Measurements from ENCODE around the gene RRBP1. TPM values are rescaled to one million over a fixed set of nuclear protein-coding genes. Genes with fewer than 3 reads are reported as not detected.

The RRBP1 gene
- total RNA-seq, 8 experiments from 2014 or later = 12.2 to 94.0 (median 31.2) TPM

DNA sequence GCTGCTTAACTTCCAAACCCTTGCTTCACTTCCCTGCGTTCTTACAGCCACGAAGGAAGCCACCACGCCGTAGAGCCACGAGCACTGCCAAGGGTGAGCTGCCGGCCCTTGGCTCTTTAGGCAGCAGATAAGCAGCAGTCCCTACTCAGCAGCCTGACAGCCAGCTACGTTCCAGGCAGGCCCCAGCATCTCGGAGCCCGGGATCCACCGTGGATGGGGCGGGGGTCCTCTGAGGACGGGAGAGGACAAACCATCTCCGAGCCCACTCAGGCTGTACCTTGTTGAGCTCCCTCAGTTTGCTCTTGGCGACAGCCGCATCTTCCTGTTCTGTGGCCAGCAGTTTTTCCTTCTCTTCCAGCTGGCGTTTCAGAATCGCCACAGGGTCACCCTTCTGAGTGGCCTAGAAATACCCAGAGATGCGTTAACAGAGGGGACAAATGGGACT lies 40.5 kb downstream of the RRBP1 start:
- Histone ChIP-seq H3K27ac (no peak overlapping the region), H3K4me3 (no peak overlapping the region), H3K4me1 (replicated peaks in 1 of 2) (peaks cover 22 to 34% of the 10 kb centered on the region in 2 donors)
- in situ Hi-C loops (cut with MboI; ENCODE audit: low pct_unique_long_range_greater_than_20kb in 2 of 9, low sequenced_read_pairs in 9 of 9, unreplicated experiment in 9 of 9) = no loop called here
- 92 to 98% (median 95%) methylated on average over 7 to 9 of the region's 18 CpGs; no CpG with 5 or more reads in 6 of the 10 experiments for WGBS, 10 experiments
- no peak for ATAC-seq (replicated peaks in 6 of 8)

DNA sequence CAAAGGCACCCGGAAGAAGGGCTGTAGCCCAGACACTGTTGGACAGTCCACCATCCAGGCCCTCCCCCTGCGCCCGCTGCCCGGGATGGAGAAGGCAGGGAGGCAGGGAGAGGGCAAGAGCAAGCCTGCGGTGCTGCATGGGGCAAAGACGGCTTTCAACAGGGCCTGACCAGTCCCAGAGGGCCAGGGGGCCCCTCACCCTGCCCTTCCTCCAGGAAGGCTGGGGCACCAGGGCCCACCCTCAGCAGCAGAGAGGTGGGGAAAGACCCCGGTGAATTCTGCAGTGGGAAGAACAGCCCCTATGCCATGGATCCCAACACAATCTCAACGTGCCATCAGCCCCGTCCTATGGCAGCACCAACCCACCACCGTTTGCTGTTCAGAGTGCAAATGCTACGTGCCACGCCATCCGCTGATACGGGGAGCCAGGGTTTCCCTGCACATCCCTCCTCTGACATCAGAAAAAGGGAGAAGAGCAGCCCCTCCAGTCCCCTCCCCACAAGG lies 41.1 kb downstream of the RRBP1 start:
- Histone ChIP-seq H3K27ac (no peak overlapping the region), H3K4me3 (no peak overlapping the region), H3K4me1 (replicated peaks in 1 of 2) (peaks cover 23 to 34% of the 10 kb centered on the region in 2 donors)
- ATAC-seq (replicated peaks in 6 of 8) = no peak
- in situ Hi-C loops (cut with MboI; ENCODE audit: low pct_unique_long_range_greater_than_20kb in 2 of 9, low sequenced_read_pairs in 9 of 9, unreplicated experiment in 9 of 9) = no loop called here
- 80 to 89% (median 83%) methylated on average over 1 to 3 of the region's 14 CpGs; no CpG with 5 or more reads in 7 of the 10 experiments for WGBS, 10 experiments

GRCh38 chr20:17640146-17640874 lies 41.7 kb downstream of the RRBP1 start:
- Histone ChIP-seq H3K4me1 (replicated peaks in 1 of 2) (peaks cover 30 to 36% of the 10 kb centered on the region in 2 donors), H3K4me3 (no peak overlapping the region), H3K27ac (no peak overlapping the region)
- in situ Hi-C loops (cut with MboI; ENCODE audit: low pct_unique_long_range_greater_than_20kb in 2 of 9, low sequenced_read_pairs in 9 of 9, unreplicated experiment in 9 of 9) = no loop called here
- ATAC-seq (replicated peaks in 6 of 8) = no peak
- 40 to 100% (median 94%) methylated on average over 1 to 8 of the region's 12 CpGs; no CpG with 5 or more reads in 4 of the 10 experiments for WGBS, 10 experiments

GRCh38 chr20:17638835-17639407 lies 43.1 kb downstream of the RRBP1 start:
- peaks cover 24 to 30% of the 10 kb centered on the region in 2 donors for H3K4me1 ChIP-seq (replicated peaks in 1 of 2)
- in situ Hi-C loops (cut with MboI; ENCODE audit: low pct_unique_long_range_greater_than_20kb in 2 of 9, low sequenced_read_pairs in 9 of 9, unreplicated experiment in 9 of 9) = no loop called here
- no peak for ATAC-seq (replicated peaks in 6 of 8)

DNA sequence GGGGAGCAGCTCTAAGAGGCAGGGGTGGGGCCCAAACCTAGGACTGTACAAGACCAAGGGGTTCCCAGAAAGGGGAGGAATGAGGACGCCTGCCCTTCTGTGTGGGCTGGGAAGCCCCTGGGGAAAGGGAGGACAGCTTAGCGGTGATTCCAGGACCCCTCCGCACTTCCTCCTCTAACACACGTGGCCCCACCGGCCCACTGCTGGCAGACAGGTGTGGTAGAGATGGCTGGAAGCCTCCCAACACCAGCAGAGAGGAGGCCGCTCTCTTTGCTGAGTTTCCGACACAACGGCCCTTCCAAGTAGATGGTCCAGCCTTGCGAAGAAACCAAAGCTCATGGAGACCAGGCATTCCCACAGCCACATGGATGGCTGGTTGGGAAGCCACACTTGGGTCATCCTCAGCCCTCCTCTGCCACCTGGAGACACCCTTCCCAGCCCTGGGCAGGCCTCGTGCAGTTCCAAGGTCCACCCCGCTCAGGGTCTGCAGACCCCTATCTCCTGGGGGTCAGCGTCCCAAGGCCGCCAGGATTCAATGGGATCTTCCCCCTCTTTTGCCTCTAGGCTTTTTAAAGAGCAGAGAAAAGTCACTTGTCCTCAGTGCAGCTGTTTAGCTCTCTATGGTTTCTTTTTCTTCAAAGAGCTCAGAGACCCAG lies 43.9 kb downstream of the RRBP1 start:
- 40 to 100% (median 100%) methylated on average over 1 to 7 of the region's 13 CpGs; no CpG with 5 or more reads in 3 of the 10 experiments for WGBS, 10 experiments
- peaks cover 18 to 22% of the 10 kb centered on the region in 2 donors for H3K4me1 ChIP-seq (replicated peaks in 1 of 2)
- ATAC-seq (replicated peaks in 6 of 8) = peak in 1 of 8 experiments; percentile 7
- H3K27ac ChIP-seq = no peak overlapping the region
- in situ Hi-C loops (cut with MboI; ENCODE audit: low pct_unique_long_range_greater_than_20kb in 2 of 9, low sequenced_read_pairs in 9 of 9, unreplicated experiment in 9 of 9) = no loop called here
- H3K4me3 ChIP-seq = no peak overlapping the region

More at GRCh38 chr20:17638835-17639407, 43.1 kb downstream of the RRBP1 start:
- 75 to 100% (median 98%) methylated on average over 1 to 6 of the region's 6 CpGs; no CpG with 5 or more reads in 5 of the 10 experiments for whole genome bisulfite sequencing, 10 experiments
- H3K27ac ChIP-seq = no peak overlapping the region
- no peak overlapping the region for H3K4me3 ChIP-seq

- H3K4me1 ChIP-seq (replicated peaks in 1 of 2) = peaks cover 18 to 22% of the 10 kb centered on the region in 2 donors
- no peak overlapping the region for H3K4me3 ChIP-seq
- no peak for ATAC-seq (replicated peaks in 6 of 8)
- in situ Hi-C loops (cut with MboI; ENCODE audit: low pct_unique_long_range_greater_than_20kb in 2 of 9, low sequenced_read_pairs in 9 of 9, unreplicated experiment in 9 of 9) = no loop called here
- H3K27ac ChIP-seq = peak overlapping the region in 1 of 2 donors; percentile 71
- WGBS, 10 experiments = 100% methylated on average over 1 of the region's 4 CpGs; no CpG with 5 or more reads in 9 of the 10 experiments
Measured at GRCh38 chr20:17637413-17637780, 44.6 kb downstream of the RRBP1 start.

- no peak overlapping the region for H3K4me3 ChIP-seq
- 29 to 80% (median 60%) methylated on average over 1 to 10 of the region's 24 CpGs; no CpG with 5 or more reads in 3 of the 10 experiments for WGBS, 10 experiments
- in situ Hi-C loops (cut with MboI; ENCODE audit: low pct_unique_long_range_greater_than_20kb in 2 of 9, low sequenced_read_pairs in 9 of 9, unreplicated experiment in 9 of 9) = no loop called here
- peak overlapping the region in 1 of 2 donors; percentile 71 for H3K27ac ChIP-seq
- peaks cover 18 to 22% of the 10 kb centered on the region in 2 donors for H3K4me1 ChIP-seq (replicated peaks in 1 of 2)
- ATAC-seq (replicated peaks in 6 of 8) = peak in 7 of 8 experiments; percentile 11 to 97 (median 96)
Measured at GRCh38 chr20:17636523-17637412, 45.3 kb downstream of the RRBP1 start.

- Histone ChIP-seq H3K27ac (peak overlapping the region; percentile 35 to 50), H3K4me3 (no peak overlapping the region), H3K4me1 (replicated peaks in 1 of 2) (peaks cover 18 to 22% of the 10 kb centered on the region in 2 donors)
- 0 to 90% (median 60%) methylated on average over 2 to 9 of the region's 25 CpGs; no CpG with 5 or more reads in 2 of the 10 experiments for WGBS, 10 experiments
- peak in 4 of 8 experiments; percentile 21 to 84 (median 56) for ATAC-seq (replicated peaks in 6 of 8)
- in situ Hi-C loops (cut with MboI; ENCODE audit: low pct_unique_long_range_greater_than_20kb in 2 of 9, low sequenced_read_pairs in 9 of 9, unreplicated experiment in 9 of 9) = no loop called here
Measured at GRCh38 chr20:17635332-17636244, 46.5 kb downstream of the RRBP1 start.

DNA sequence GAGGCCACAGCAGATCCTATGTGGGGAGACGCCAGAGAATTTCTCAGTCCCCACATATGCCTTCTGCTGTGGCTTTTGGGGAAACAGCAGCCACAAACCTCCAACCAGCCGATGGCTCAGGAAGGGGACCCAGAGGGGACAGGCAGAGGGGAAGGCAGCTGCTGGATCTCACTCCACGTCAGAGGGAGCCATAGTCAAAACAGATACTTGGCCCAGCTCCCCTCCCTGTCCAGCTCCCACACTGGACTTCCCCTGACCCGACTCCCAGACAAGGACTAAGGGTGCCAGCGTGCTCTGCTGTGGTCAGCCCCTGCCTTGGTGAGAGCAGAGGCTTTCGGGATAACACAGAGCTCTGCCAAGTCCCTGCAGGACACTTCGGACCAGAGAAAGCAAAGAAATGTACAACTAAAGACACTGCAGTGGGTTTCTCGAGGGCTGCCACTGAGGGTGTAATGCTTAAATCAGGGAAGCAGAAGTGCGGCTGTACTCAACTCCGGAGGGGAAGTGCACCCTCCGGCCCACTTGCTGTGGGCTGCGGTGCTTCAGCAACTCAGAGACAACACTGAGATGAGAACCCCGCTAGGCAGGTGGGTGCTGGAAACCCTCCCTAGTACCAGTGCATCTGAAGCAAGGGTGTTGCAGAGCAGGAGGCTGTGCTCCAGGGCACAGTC lies 47.2 kb downstream of the RRBP1 start:
- in situ Hi-C loops (cut with MboI; ENCODE audit: low pct_unique_long_range_greater_than_20kb in 2 of 9, low sequenced_read_pairs in 9 of 9, unreplicated experiment in 9 of 9) = no loop called here
- H3K27ac ChIP-seq = no peak overlapping the region
- H3K4me1 ChIP-seq (replicated peaks in 1 of 2) = peaks cover 18 to 22% of the 10 kb centered on the region in 2 donors
- no peak for ATAC-seq (replicated peaks in 6 of 8)
- 60 to 100% (median 94%) methylated on average over 1 to 4 of the region's 13 CpGs; no CpG with 5 or more reads in 4 of the 10 experiments for WGBS, 10 experiments
- no peak overlapping the region for H3K4me3 ChIP-seq

DNA sequence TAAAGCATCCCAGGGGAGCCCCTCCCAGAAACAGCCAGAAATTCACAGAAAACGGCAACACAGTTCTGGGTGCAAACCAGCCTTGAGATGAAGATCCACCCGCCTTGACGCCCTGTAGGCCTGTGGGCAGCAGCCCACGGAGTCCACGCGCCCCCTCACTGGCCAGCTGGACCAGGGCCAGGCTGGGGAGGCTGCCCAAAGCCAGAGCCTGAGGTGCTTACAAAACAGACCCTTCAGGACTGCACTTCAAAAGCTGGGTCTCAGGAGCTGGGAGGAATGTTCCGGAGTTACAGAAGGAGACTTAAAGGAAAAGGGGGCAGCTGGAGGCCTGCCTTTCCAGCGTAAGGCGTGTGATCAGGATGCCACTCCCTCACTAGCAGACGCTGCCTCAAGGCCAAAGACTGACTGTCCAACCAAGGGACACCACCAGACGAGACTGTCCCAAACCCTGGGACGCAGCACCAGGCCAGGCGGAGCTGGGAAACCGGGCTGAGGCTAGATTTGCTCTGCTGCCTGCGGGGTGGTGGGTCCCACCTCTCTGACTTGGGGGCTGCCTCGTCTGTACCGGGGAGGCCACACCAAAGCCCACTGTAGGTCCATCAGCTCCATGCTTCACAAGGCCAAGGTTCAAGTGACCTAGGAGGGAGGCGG lies 48.1 kb downstream of the RRBP1 start:
- H3K4me1 ChIP-seq (replicated peaks in 1 of 2) = peaks cover 18 to 22% of the 10 kb centered on the region in 2 donors
- 80 to 100% (median 87%) methylated on average over 1 to 6 of the region's 18 CpGs; no CpG with 5 or more reads in 7 of the 10 experiments for WGBS, 10 experiments
- no peak for ATAC-seq (replicated peaks in 6 of 8)
- H3K4me3 ChIP-seq = no peak overlapping the region
- H3K27ac ChIP-seq = no peak overlapping the region
- in situ Hi-C loops (cut with MboI; ENCODE audit: low pct_unique_long_range_greater_than_20kb in 2 of 9, low sequenced_read_pairs in 9 of 9, unreplicated experiment in 9 of 9) = no loop called here

Data from motor neuron (in vitro differentiated cells).